Measurements from ENCODE around the gene DRG2.

DRG2 gene

DNA sequence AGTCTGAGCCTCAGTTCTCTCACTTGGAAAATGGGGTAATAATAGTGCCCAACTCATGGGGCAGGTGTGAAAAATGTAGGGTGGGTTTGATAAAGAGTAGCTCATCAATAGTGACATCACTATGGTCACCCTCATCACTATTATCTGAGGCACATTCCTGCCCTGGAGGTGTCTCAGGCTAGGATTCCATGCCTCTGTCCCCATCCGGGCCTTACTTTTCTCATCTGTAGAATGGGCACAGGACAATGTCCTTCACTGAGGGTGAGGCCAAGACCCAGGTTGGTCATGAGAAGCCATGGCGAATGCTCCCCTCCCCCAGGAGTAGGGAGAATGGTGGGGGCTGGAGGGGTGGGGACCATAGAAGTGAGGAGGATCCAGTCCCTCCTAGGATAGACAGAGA is 51.3 kb downstream of the DRG2 start:
- TF ChIP-seq GATA2 (IDR thresholded peaks at IDR 0.05; ENCODE audit: low read depth, low read length): no peak
- no peak for TF ChIP-seq GATA3 (IDR thresholded peaks at IDR 0.05; ENCODE audit: low read depth, low read length)

- TF ChIP-seq GATA3 (IDR thresholded peaks at IDR 0.05; ENCODE audit: low read depth, low read length) (no peak), GATA2 (IDR thresholded peaks at IDR 0.05; ENCODE audit: low read depth, low read length) (no peak)
Measured at GRCh38 chr17:18139498-18139897, 51.8 kb downstream of the DRG2 start.

DNA sequence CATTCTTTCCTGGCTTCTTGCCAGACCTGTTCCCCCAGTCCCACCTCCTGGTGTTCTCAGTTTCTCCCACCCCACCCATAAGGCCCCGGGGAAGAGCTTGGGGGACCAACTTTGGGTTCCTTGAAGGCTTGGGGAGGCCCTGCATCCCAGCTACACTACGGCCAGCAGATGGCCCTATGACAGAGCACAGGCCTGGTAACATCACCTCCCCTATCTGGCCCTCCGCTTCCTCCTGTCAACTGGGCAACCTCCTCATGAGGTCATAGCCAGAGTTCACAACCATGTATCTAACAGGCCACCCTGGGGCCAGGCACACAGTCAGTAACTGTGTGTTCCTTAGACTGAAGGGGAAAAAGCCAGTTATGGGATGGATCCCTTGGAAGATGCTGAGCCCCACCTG is 52.2 kb downstream of the DRG2 start:
- TF ChIP-seq GATA3 (IDR thresholded peaks at IDR 0.05; ENCODE audit: low read depth, low read length) (no peak), GATA2 (IDR thresholded peaks at IDR 0.05; ENCODE audit: low read depth, low read length) (no peak)

DNA sequence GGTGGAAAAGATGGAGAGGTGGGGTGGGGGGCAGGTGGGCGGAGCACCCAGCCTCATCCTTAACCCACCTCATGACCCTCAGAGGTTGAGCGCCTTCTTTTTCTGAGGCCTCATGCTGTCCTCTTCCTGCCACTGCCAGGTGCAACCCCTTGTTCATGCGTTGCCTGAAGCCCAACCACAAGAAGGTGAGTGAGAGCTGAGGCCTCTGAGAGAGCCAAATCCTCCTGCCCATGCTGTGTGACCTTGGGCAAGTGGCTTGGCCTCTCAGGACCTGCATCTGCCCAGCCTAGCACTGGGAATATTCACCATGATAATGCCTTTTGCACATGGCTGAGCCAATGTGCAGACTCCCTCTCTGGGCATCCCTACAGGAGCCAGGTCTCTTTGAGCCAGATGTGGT is 52.9 kb downstream of the DRG2 start:
- TF ChIP-seq GATA3 (IDR thresholded peaks at IDR 0.05; ENCODE audit: low read depth, low read length): no peak

DNA sequence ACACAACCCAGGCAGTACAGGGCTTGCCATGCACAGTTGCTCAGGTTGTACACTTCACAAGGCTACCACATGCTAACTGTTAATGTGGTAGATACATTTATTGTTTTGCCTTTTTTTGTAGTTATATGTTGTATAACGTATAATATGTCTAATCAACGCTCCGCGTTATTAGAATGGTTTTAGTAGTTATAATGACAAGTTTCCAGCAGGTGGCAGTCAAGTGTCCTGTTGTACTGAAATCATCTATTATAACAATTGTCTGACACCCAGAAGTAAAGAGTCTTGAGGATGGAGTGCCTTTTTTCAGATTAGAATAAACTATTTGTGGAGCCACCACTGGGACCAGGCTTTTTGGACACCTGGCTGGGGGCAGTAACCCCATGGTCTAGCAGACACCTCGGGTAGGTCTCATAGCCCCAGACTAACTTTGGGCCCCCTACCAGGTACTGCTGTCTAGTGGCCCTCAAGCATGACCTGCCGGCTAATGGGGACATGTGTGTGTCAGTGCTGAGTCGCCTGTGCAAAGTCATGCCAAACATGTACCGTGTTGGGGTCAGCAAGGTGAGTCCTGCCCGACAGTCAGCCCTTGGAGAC is 53.6 kb downstream of the DRG2 start:
- no peak for TF ChIP-seq GATA3 (IDR thresholded peaks at IDR 0.05; ENCODE audit: low read depth, low read length)
- no peak for TF ChIP-seq GATA2 (IDR thresholded peaks at IDR 0.05; ENCODE audit: low read depth, low read length)

DNA sequence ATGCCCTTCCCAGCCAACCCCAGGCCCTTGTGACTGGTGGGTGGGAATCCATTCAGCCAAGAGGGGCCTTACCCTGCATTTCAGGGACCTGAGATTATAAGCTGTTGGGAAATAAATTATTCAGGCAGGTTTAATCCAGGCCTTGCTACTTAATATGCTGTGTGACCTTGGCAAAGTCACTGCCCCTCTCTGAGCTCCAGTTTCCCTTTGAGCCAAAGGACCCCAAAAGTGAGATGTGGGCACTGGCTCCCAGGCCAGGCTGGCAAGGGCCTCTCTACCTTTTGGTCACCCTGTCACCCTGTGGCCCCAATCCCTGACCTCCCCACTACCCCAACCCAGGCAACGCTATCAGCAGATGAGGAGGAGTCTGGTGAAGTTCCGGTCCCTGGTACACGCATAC is 54.7 kb downstream of the DRG2 start:
- no peak for TF ChIP-seq GATA2 (IDR thresholded peaks at IDR 0.05; ENCODE audit: low read depth, low read length)
- no peak for TF ChIP-seq GATA3 (IDR thresholded peaks at IDR 0.05; ENCODE audit: low read depth, low read length)

- TF ChIP-seq GATA2 (IDR thresholded peaks at IDR 0.05; ENCODE audit: low read depth, low read length) (no peak), GATA3 (IDR thresholded peaks at IDR 0.05; ENCODE audit: low read depth, low read length) (no peak)
Measured at GRCh38 chr17:18143044-18143936, 55.5 kb downstream of the DRG2 start.

GRCh38 chr17:18144261-18144660 is 56.5 kb downstream of the DRG2 start:
- TF ChIP-seq GATA2 (IDR thresholded peaks at IDR 0.05; ENCODE audit: low read depth, low read length): no peak

DNA sequence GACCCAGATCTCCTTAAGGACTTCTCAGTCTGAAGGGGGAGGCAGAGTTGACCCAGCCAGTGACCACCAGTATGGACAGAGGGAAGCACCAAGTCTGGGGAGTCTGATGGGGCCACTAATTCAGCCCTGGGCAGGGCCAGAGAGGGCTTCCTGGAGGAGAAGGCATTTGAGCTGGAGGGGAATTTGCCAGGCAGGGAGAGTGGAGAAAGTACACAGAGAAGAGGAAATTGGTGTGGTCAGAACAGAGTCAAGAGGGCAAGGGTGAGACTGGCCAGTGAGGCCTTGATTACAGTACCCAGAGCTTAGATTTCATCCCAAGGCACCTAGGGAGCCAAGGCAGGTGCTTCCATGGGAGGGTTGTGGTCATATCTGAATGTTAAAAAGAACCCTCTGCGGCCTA is 57.1 kb downstream of the DRG2 start:
- TF ChIP-seq GATA3 (IDR thresholded peaks at IDR 0.05; ENCODE audit: low read depth, low read length): no peak
- TF ChIP-seq GATA2 (IDR thresholded peaks at IDR 0.05; ENCODE audit: low read depth, low read length): no peak

DNA sequence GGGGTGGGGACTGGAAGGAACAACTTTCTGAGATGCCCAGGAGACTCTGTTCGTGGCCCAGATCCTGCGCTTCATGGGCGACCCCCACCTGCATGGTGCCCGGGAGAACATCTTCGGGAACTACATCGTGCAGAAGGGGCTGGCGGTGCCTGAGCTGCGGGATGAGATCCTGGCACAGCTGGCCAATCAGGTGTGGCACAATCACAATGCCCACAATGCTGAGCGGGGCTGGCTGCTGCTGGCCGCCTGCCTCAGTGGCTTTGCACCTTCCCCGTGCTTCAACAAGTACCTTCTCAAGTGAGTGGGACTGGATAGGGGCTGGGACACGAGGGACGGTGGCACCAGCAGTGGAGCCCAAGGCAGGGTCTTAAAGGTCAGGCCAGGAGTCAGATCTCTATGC is 58.1 kb downstream of the DRG2 start:
- no peak for TF ChIP-seq GATA2 (IDR thresholded peaks at IDR 0.05; ENCODE audit: low read depth, low read length)
- TF ChIP-seq GATA3 (IDR thresholded peaks at IDR 0.05; ENCODE audit: low read depth, low read length): no peak

GRCh38 chr17:18146259-18146658 is 58.5 kb downstream of the DRG2 start:
- TF ChIP-seq GATA2 (IDR thresholded peaks at IDR 0.05; ENCODE audit: low read depth, low read length): no peak
- TF ChIP-seq GATA3 (IDR thresholded peaks at IDR 0.05; ENCODE audit: low read depth, low read length): no peak

DNA sequence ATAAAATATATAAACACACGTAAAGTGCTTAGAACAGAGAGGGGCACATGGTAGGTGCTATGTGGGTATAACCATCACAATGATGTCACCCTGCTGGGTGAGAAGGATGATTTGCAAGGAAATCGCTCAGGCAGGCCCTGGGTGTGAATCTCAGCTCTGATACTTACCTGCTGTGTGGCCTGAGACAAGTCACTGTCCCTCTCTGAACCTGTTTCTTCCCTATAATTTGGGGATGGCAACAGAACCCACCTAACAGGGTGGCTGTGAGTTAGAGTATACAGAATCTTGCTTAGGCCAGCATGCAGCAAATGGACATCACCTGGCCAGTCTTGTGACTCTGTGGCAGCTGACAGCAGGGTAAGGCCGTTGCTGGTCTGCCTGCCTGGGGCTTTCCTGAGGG is 59.2 kb downstream of the DRG2 start:
- TF ChIP-seq GATA3 (IDR thresholded peaks at IDR 0.05; ENCODE audit: low read depth, low read length): no peak
- TF ChIP-seq GATA2 (IDR thresholded peaks at IDR 0.05; ENCODE audit: low read depth, low read length): no peak

GRCh38 chr17:18148586-18148985 is 60.8 kb downstream of the DRG2 start:
- TF ChIP-seq GATA2 (IDR thresholded peaks at IDR 0.05; ENCODE audit: low read depth, low read length) (no peak), GATA3 (IDR thresholded peaks at IDR 0.05; ENCODE audit: low read depth, low read length) (no peak)

DNA sequence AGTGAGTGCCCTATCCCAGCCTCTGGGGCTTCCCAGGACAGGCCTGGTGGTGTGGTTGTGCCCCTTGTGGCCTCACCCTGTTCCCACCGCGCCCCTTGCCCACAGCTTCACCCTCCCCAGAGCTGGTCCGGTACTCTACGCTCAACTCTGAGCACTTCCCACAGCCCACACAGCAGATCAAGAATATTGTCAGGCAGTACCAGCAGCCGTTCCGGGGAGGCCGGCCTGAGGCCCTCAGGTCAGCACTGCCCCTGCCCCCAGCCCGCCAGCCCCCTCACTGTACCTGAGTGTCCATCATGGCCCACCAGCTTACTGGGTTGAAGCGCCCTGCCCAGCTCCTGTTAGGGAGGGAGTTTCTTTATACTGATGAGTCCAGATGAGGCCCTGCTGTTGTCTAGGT is 63.5 kb downstream of the DRG2 start:
- TF ChIP-seq GATA2 (IDR thresholded peaks at IDR 0.05; ENCODE audit: low read depth, low read length) (no peak), GATA3 (IDR thresholded peaks at IDR 0.05; ENCODE audit: low read depth, low read length) (no peak)

- TF ChIP-seq GATA3 (IDR thresholded peaks at IDR 0.05; ENCODE audit: low read depth, low read length) (no peak), GATA2 (IDR thresholded peaks at IDR 0.05; ENCODE audit: low read depth, low read length) (no peak)
Measured at GRCh38 chr17:18155179-18155578, 67.4 kb downstream of the DRG2 start.
